HepG2 (cell line): ENCODE measurements around the gene CCL22. TPM values are rescaled to one million over a fixed set of nuclear protein-coding genes. Genes with fewer than 3 reads are reported as not detected.

ENCODE experiments used
- FOXK1 ChIP-seq: sonication (generic); formaldehyde crosslinking; IDR thresholded peaks from 2 replicates; pipeline ENCODE4 v1.4.0; 2020; ENCODE audit warnings: low read depth, missing genetic modification reagents, borderline replicate concordance
- HES4 ChIP-seq: sonication (generic); formaldehyde crosslinking; IDR thresholded peaks from 2 replicates; pipeline ENCODE4 v1.9.0; 2021; ENCODE audit warnings: mild to moderate bottlenecking, missing genetic modification reagents, borderline replicate concordance
- MIER3 ChIP-seq: IDR thresholded peaks from 2 replicates; pipeline ENCODE4 v1.6.1; 2016; ENCODE audit warnings: missing compliant biosample characterization, borderline replicate concordance
- MZF1 ChIP-seq: sonication (generic); formaldehyde crosslinking; IDR thresholded peaks from 2 replicates; pipeline ENCODE4 v1.8.1; 2023; ENCODE audit warnings: mild to moderate bottlenecking, missing genetic modification reagents, borderline replicate concordance
- NFKB2 ChIP-seq: sonication (generic); formaldehyde crosslinking; IDR thresholded peaks from 2 replicates; pipeline ENCODE4 v1.4.0; 2020; ENCODE audit warnings: missing genetic modification reagents, borderline replicate concordance
- NR2F6 ChIP-seq, 2 experiments: IDR thresholded peaks; 2 replicates each; pipeline ENCODE4 v1.6.1; 2016; ENCODE audit warnings: antibody characterized with exemption in 1 of 2, mild to moderate bottlenecking in 1 of 2
- RFXANK ChIP-seq: IDR thresholded peaks from 2 replicates; pipeline ENCODE4 v1.6.1; 2016
- SMC3 ChIP-seq: IDR thresholded peaks from 2 replicates; pipeline ENCODE4 v1.6.1; 2011; ENCODE audit warnings: low read length, improper control_type of control experiment
- TIGD3 ChIP-seq: sonication (generic); formaldehyde crosslinking; IDR thresholded peaks from 2 replicates; pipeline ENCODE4 v1.5.1; 2020; ENCODE audit warnings: mild to moderate bottlenecking, missing genetic modification reagents, borderline replicate concordance
- ZFAT ChIP-seq: sonication (generic); formaldehyde crosslinking; conservative IDR thresholded peaks from 2 replicates; pipeline ENCODE4 v1.8.1; 2023; ENCODE audit warnings: missing genetic modification reagents, inconsistent platforms
- ZNF773 ChIP-seq: sonication (generic); formaldehyde crosslinking; IDR thresholded peaks from 2 replicates; pipeline ENCODE4 v1.4.0; 2020; ENCODE audit warnings: missing genetic modification reagents, borderline replicate concordance
- polyA plus RNA-seq, 8 experiments: library from polyadenylated mRNA; depleted of rRNA in 3 of 8; stranded (reverse) in 7 of 8; unstranded in 1 of 8; fragments of >200 nt; fragmentation: Illumina TruSeq in 4 of 8; extraction: Trizol in 4 of 8; gene quantifications; 2 replicates each; pipeline versions ENCODE4 v1.2.1 to v1.2.3, GENCODE V29; 2011 to 2016; ENCODE audit warnings: low read depth in 4 of 8, missing spikeins in 1 of 8, mixed read lengths in 1 of 8; ENCODE audit not compliant: insufficient read depth in 1 of 8
- total RNA-seq, 5 experiments: library from RNA; depleted of rRNA; stranded (reverse); fragments of >200 nt; fragmentation: Illumina TruSeq; extraction: Trizol; gene quantifications; 2 replicates each; pipeline ENCODE4 v1.2.3, GENCODE V29; 2016; ENCODE audit warnings: low read depth in 1 of 5
- TF ChIP-seq, protein P1 (sequence below): sonication (generic); formaldehyde crosslinking; IDR thresholded peaks from 2 replicates; pipeline ENCODE4 v1.5.0; 2020; ENCODE audit warnings: mild to moderate bottlenecking, missing genetic modification reagents, borderline replicate concordance
- TF ChIP-seq, protein P2 (sequence below): sonication (generic); formaldehyde crosslinking; IDR thresholded peaks from 2 replicates; pipeline ENCODE4 v1.8.0; 2022; ENCODE audit warnings: mild to moderate bottlenecking, missing genetic modification reagents; ENCODE audit not compliant: insufficient replicate concordance
- TF ChIP-seq, protein P3 (sequence below): sonication (generic); formaldehyde crosslinking; IDR thresholded peaks from 2 replicates; pipeline ENCODE4 v1.5.1; 2020; ENCODE audit warnings: mild to moderate bottlenecking, missing genetic modification reagents, moderate library complexity

CCL22 gene
- total and polyA plus RNA-seq, 2 of the 13 experiments (the other 11 are each of a cell fraction or from before 2014, with no cell fraction given): not detected

GRCh38 chr16:57371494-57372371 is 13.2 kb downstream of the CCL22 start (continued):
- TF ChIP-seq ZNF773 (CRISPR knock-in tag) (no peak), MIER3 (CRISPR knock-in tag) (no peak; the same call in 1 of the 2 replicates), TIGD3 (CRISPR knock-in tag) (no peak; the same call in 1 of the 2 replicates), RFXANK (no peak), SMC3 (no peak), NFKB2 (CRISPR knock-in tag) (peak; percentile 47; the same call in 1 of the 2 replicates), FOXK1 (CRISPR knock-in tag) (no peak), ZFAT (CRISPR knock-in tag) (no peak; the same call in 1 of the 2 replicates), HES4 (CRISPR knock-in tag) (no peak; the same call in 1 of the 2 replicates), MZF1 (CRISPR knock-in tag) (no peak), NR2F6 (IDR thresholded peaks at IDR 0.05) (no peak), NR2F6 (CRISPR knock-in tag; IDR thresholded peaks at IDR 0.05) (peak; percentile 1; the same call in 1 of the 2 replicates)
- TF ChIP-seq, protein P1, sequence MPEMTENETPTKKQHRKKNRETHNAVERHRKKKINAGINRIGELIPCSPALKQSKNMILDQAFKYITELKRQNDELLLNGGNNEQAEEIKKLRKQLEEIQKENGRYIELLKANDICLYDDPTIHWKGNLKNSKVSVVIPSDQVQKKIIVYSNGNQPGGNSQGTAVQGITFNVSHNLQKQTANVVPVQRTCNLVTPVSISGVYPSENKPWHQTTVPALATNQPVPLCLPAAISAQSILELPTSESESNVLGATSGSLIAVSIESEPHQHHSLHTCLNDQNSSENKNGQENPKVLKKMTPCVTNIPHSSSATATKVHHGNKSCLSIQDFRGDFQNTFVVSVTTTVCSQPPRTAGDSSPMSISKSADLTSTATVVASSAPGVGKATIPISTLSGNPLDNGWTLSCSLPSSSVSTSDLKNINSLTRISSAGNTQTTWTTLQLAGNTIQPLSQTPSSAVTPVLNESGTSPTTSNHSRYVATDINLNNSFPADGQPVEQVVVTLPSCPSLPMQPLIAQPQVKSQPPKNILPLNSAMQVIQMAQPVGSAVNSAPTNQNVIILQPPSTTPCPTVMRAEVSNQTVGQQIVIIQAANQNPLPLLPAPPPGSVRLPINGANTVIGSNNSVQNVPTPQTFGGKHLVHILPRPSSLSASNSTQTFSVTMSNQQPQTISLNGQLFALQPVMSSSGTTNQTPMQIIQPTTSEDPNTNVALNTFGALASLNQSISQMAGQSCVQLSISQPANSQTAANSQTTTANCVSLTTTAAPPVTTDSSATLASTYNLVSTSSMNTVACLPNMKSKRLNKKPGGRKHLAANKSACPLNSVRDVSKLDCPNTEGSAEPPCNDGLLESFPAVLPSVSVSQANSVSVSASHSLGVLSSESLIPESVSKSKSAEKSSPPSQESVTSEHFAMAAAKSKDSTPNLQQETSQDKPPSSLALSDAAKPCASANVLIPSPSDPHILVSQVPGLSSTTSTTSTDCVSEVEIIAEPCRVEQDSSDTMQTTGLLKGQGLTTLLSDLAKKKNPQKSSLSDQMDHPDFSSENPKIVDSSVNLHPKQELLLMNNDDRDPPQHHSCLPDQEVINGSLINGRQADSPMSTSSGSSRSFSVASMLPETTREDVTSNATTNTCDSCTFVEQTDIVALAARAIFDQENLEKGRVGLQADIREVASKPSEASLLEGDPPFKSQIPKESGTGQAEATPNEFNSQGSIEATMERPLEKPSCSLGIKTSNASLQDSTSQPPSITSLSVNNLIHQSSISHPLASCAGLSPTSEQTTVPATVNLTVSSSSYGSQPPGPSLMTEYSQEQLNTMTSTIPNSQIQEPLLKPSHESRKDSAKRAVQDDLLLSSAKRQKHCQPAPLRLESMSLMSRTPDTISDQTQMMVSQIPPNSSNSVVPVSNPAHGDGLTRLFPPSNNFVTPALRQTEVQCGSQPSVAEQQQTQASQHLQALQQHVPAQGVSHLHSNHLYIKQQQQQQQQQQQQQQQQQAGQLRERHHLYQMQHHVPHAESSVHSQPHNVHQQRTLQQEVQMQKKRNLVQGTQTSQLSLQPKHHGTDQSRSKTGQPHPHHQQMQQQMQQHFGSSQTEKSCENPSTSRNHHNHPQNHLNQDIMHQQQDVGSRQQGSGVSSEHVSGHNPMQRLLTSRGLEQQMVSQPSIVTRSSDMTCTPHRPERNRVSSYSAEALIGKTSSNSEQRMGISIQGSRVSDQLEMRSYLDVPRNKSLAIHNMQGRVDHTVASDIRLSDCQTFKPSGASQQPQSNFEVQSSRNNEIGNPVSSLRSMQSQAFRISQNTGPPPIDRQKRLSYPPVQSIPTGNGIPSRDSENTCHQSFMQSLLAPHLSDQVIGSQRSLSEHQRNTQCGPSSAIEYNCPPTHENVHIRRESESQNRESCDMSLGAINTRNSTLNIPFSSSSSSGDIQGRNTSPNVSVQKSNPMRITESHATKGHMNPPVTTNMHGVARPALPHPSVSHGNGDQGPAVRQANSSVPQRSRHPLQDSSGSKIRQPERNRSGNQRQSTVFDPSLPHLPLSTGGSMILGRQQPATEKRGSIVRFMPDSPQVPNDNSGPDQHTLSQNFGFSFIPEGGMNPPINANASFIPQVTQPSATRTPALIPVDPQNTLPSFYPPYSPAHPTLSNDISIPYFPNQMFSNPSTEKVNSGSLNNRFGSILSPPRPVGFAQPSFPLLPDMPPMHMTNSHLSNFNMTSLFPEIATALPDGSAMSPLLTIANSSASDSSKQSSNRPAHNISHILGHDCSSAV (CRISPR knock-in tag): no peak
- TF ChIP-seq, protein P2, sequence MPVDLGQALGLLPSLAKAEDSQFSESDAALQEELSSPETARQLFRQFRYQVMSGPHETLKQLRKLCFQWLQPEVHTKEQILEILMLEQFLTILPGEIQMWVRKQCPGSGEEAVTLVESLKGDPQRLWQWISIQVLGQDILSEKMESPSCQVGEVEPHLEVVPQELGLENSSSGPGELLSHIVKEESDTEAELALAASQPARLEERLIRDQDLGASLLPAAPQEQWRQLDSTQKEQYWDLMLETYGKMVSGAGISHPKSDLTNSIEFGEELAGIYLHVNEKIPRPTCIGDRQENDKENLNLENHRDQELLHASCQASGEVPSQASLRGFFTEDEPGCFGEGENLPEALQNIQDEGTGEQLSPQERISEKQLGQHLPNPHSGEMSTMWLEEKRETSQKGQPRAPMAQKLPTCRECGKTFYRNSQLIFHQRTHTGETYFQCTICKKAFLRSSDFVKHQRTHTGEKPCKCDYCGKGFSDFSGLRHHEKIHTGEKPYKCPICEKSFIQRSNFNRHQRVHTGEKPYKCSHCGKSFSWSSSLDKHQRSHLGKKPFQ (CRISPR knock-in tag): no peak
- TF ChIP-seq, protein P3, sequence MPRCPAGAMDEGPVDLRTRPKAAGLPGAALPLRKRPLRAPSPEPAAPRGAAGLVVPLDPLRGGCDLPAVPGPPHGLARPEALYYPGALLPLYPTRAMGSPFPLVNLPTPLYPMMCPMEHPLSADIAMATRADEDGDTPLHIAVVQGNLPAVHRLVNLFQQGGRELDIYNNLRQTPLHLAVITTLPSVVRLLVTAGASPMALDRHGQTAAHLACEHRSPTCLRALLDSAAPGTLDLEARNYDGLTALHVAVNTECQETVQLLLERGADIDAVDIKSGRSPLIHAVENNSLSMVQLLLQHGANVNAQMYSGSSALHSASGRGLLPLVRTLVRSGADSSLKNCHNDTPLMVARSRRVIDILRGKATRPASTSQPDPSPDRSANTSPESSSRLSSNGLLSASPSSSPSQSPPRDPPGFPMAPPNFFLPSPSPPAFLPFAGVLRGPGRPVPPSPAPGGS (CRISPR knock-in tag): no peak; the same call in 1 of the 2 replicates
